ENCODE data around the gene PCSK4.

GRCh38 chr19:1505012-1505411 lies 14.9 kb upstream of the PCSK4 start:
- TF ChIP-seq POLR2A (conservative IDR thresholded peaks at IDR 0.05) (no peak), SIX5 (IDR thresholded peaks at IDR 0.05; ENCODE audit: borderline replicate concordance in 1 of 2, insufficient read depth in 1 of 2, low read depth in 1 of 2, low read length in 2 of 2) (no peak), EZH2 (IDR thresholded peaks at IDR 0.05; ENCODE audit: borderline replicate concordance, low read depth, low read length) (no peak), TFAP4 (CRISPR knock-in tag; IDR thresholded peaks at IDR 0.05; ENCODE audit: borderline replicate concordance) (no peak), POLR2AphosphoS5 (IDR thresholded peaks at IDR 0.05; ENCODE audit: control insufficient read depth, insufficient read depth, low read depth, low read length) (no peak), CHCHD3 (CRISPR knock-in tag; IDR thresholded peaks at IDR 0.05) (no peak), HDAC2 (IDR thresholded peaks at IDR 0.05) (no peak), CBX5 (IDR thresholded peaks at IDR 0.05; ENCODE audit: borderline replicate concordance, low read depth) (no peak), HIVEP1 (CRISPR knock-in tag; IDR thresholded peaks at IDR 0.05) (no peak), SP1 (CRISPR knock-in tag; IDR thresholded peaks at IDR 0.05) (no peak), L3MBTL2 (IDR thresholded peaks at IDR 0.05) (no peak)
- TF ChIP-seq, protein P1, sequence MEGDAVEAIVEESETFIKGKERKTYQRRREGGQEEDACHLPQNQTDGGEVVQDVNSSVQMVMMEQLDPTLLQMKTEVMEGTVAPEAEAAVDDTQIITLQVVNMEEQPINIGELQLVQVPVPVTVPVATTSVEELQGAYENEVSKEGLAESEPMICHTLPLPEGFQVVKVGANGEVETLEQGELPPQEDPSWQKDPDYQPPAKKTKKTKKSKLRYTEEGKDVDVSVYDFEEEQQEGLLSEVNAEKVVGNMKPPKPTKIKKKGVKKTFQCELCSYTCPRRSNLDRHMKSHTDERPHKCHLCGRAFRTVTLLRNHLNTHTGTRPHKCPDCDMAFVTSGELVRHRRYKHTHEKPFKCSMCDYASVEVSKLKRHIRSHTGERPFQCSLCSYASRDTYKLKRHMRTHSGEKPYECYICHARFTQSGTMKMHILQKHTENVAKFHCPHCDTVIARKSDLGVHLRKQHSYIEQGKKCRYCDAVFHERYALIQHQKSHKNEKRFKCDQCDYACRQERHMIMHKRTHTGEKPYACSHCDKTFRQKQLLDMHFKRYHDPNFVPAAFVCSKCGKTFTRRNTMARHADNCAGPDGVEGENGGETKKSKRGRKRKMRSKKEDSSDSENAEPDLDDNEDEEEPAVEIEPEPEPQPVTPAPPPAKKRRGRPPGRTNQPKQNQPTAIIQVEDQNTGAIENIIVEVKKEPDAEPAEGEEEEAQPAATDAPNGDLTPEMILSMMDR (IDR thresholded peaks at IDR 0.05 in 2 of 3, conservative IDR thresholded peaks at IDR 0.05 in 1 of 3; ENCODE audit: insufficient read depth in 2 of 3, low read depth in 1 of 3, low read length in 3 of 3): no peak
